ENCODE results near the gene PLEKHO2.

PLEKHO2 gene

GRCh38 chr15:64850778-64851502, 9.2 kb downstream of the PLEKHO2 start:
- no peak for DNase-seq (ENCODE audit: low read depth, low spot score)
- no peak overlapping the region for H3K4me3 ChIP-seq (ENCODE audit: low read length)

GRCh38 chr15:64851503-64851840, 9.8 kb downstream of the PLEKHO2 start:
- no peak overlapping the region for H3K4me3 ChIP-seq (ENCODE audit: low read length)
- DNase-seq (ENCODE audit: low read depth, low spot score), result no peak

- DNase-seq (ENCODE audit: low read depth, low spot score), result no peak
- no peak overlapping the region for H3K4me3 ChIP-seq (ENCODE audit: low read length)
Observed at GRCh38 chr15:64854041-64854440, 12.3 kb downstream of the PLEKHO2 start.

- DNase-seq (ENCODE audit: low read depth, low spot score), result no peak
- H3K4me3 ChIP-seq (ENCODE audit: low read length), result no peak overlapping the region
Observed at GRCh38 chr15:64854526-64854925, 12.8 kb downstream of the PLEKHO2 start.

GRCh38 chr15:64855205-64855975, 13.7 kb downstream of the PLEKHO2 start:
- no peak overlapping the region for H3K4me3 ChIP-seq (ENCODE audit: low read length)
- DNase-seq (ENCODE audit: low read depth, low spot score), result no peak

GRCh38 chr15:64856429-64857145, 14.9 kb downstream of the PLEKHO2 start:
- no peak overlapping the region for H3K4me3 ChIP-seq (ENCODE audit: low read length)
- no peak for DNase-seq (ENCODE audit: low read depth, low spot score)

GRCh38 chr15:64857421-64857820, 15.7 kb downstream of the PLEKHO2 start:
- DNase-seq (ENCODE audit: low read depth, low spot score), result no peak
- H3K4me3 ChIP-seq (ENCODE audit: low read length), result no peak overlapping the region

GRCh38 chr15:64858021-64858575, 16.4 kb downstream of the PLEKHO2 start:
- H3K4me3 ChIP-seq (ENCODE audit: low read length), result no peak overlapping the region
- no peak for DNase-seq (ENCODE audit: low read depth, low spot score)

GRCh38 chr15:64859226-64859625, 17.5 kb downstream of the PLEKHO2 start:
- H3K4me3 ChIP-seq (ENCODE audit: low read length), result no peak overlapping the region
- no peak for DNase-seq (ENCODE audit: low read depth, low spot score)

- H3K4me3 ChIP-seq (ENCODE audit: low read length), result no peak overlapping the region
- no peak for DNase-seq (ENCODE audit: low read depth, low spot score)
Observed at GRCh38 chr15:64861331-64861730, 19.6 kb downstream of the PLEKHO2 start.

- no peak for DNase-seq (ENCODE audit: low read depth, low spot score)
- H3K4me3 ChIP-seq (ENCODE audit: low read length), result no peak overlapping the region
Observed at GRCh38 chr15:64861960-64862359, 20.2 kb downstream of the PLEKHO2 start.

GRCh38 chr15:64862408-64862807, 20.7 kb downstream of the PLEKHO2 start:
- DNase-seq (ENCODE audit: low read depth, low spot score), result no peak
- H3K4me3 ChIP-seq (ENCODE audit: low read length), result no peak overlapping the region

- no peak overlapping the region for H3K4me3 ChIP-seq (ENCODE audit: low read length)
- DNase-seq (ENCODE audit: low read depth, low spot score), result no peak
Observed at GRCh38 chr15:64864068-64864467, 22.4 kb downstream of the PLEKHO2 start.

GRCh38 chr15:64865126-64865997, 23.6 kb downstream of the PLEKHO2 start:
- no peak overlapping the region for H3K4me3 ChIP-seq (ENCODE audit: low read length)
- no peak for DNase-seq (ENCODE audit: low read depth, low spot score)

- DNase-seq (ENCODE audit: low read depth, low spot score), result no peak
- H3K4me3 ChIP-seq (ENCODE audit: low read length), result no peak overlapping the region
Observed at GRCh38 chr15:64865998-64866520, 24.3 kb downstream of the PLEKHO2 start.

- no peak for DNase-seq (ENCODE audit: low read depth, low spot score)
- H3K4me3 ChIP-seq (ENCODE audit: low read length), result no peak overlapping the region
Observed at GRCh38 chr15:64869501-64869900, 27.8 kb downstream of the PLEKHO2 start.

- H3K4me3 ChIP-seq (ENCODE audit: low read length), result no peak overlapping the region
- DNase-seq (ENCODE audit: low read depth, low spot score), result no peak
Observed at GRCh38 chr15:64870353-64870752, 28.6 kb downstream of the PLEKHO2 start.

GRCh38 chr15:64875641-64876223, 34.0 kb downstream of the PLEKHO2 start:
- no peak for DNase-seq (ENCODE audit: low read depth, low spot score)
- H3K4me3 ChIP-seq (ENCODE audit: low read length), result no peak overlapping the region
